LNCAP (cell line): ENCODE data around the gene ZNF593.

Experiments used
- TF ChIP-seq, protein P1 (sequence below): fragments of 450-650 bp; IDR thresholded peaks from 2 replicates; pipeline ENCODE4 v1.5.1; 2017; ENCODE audit warnings: mild to moderate bottlenecking

ZNF593 gene

DNA sequence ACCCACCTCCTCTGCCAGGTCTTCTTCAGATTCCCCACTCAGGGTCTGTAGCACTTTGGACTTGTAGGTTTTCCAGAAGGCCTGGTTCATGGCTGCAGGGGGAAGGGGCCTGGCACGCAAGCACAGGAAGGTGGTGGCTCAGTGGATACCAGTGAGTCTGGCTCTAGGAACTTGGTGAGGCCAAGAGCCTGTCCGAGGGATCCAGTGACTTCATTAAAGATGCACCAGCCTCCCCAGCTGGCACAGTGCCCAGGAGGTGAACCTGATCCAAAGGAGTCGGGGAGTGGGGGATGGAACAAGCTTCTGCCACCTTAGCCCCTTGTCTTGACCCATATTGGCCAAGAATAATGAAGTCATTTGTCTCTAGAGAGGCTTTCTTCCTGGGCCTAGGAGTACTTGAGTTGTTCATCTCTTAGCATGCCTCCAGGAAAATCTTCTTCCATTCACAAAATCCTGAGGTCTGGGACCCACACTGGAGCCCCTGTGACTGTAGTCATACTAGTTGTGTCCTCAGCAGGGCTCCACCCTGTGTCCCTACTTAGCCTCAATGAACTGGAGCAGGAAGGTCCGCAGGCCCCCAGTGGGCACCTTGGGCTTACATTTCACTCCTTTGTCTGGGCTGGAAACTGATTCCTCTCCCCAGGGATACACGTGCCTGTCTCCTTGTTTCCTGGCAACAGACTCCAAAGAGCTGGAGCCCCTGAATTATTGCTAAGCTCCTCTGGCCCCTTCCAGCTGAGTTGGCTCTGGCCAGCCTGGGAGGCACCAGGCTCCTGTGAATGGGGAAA is 1.1 kb upstream of the ZNF593 start, which contains the start of gene C1orf232:
C1orf232 (minus strand) TSS at position 554 of the 788 bp plus-strand sequence; CDS start at position 90, 464 bp downstream.
- TF ChIP-seq, protein P1, sequence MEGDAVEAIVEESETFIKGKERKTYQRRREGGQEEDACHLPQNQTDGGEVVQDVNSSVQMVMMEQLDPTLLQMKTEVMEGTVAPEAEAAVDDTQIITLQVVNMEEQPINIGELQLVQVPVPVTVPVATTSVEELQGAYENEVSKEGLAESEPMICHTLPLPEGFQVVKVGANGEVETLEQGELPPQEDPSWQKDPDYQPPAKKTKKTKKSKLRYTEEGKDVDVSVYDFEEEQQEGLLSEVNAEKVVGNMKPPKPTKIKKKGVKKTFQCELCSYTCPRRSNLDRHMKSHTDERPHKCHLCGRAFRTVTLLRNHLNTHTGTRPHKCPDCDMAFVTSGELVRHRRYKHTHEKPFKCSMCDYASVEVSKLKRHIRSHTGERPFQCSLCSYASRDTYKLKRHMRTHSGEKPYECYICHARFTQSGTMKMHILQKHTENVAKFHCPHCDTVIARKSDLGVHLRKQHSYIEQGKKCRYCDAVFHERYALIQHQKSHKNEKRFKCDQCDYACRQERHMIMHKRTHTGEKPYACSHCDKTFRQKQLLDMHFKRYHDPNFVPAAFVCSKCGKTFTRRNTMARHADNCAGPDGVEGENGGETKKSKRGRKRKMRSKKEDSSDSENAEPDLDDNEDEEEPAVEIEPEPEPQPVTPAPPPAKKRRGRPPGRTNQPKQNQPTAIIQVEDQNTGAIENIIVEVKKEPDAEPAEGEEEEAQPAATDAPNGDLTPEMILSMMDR, result no peak

DNA sequence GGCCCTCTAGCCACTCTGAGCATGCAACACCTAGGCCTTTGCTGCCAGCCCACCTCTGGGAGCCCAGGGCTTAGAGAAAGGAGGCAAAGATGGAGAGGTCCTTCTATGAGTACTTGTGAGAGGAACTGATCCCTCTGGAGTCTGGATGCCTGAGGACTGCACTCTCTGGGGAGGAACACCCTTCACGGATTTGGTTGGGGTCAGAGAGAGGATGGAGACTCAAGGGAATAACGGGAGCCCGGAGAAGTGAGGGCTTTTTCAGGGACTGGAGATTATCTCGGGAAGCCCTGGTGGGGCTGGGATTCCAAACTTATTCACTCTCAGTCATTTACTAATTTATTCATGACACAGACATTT is 532 bp upstream of the ZNF593 start:
- TF ChIP-seq, protein P1, result no peak

DNA sequence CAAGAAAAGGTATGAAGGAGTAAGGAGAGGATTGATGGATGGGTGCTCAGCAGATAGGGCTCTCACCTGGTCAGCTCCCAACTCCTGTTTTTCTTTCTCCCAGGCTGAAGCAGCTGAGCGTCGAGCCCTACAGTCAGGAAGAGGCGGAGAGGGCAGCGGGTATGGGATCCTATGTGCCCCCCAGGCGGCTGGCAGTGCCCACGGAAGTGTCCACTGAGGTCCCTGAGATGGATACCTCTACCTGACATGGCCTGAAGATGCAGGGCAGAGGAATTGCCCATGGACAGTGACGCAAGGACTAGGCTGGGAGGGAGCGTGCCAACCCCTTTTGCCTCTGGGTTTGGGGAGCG is 739 bp downstream of the ZNF593 start:
- TF ChIP-seq, protein P1, result no peak

DNA sequence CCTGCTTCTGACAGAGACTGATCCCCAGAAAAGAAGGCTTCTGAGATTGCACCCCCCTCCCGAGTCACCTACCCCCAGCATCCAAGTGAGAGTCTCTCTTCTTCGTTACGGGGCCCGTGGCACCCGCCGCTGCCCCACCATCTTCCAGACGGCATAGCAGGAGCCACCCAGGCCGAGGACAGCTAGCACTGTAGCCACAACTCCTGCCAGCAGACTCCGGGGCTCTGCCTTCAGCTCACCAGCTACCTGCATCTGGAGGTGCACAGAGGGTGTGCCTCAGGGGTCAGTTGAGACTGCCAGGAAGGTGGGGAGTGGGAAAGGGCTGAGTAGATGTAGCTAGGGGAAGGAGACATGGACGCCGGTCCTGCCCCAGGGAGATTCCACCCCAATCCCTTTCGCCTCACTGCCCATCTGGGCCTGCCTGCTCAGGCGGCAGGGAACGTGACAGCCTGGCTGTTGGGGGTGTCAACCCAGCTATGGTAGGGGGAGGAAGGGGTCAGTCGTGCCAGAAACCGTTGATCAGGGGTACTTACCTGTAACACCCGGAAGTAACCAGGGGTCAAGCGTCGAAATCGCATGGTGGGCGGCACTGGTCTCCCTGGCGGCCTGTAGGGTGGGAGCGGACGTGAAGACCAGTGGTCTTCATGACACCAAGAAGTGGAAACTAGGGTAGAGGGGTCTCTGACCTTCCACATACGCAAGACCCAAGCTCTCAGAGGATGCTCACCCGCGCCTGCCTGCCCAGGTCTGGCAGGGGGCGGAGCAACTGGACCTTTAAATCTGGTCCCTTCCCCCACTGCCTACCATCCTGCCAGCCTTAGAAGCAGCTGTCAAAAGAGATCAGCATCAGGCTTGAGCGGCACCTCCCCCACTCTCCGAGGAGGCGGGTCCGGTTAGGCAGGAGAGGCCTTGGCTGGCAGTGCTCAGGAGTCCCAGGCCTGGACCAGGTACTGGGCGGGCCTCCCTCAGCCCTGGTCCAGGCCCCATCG is 1.7 kb downstream of the ZNF593 start, which contains the start of gene ZNF593OS:
ZNF593OS (minus strand) TSS at position 749 of the 989 bp plus-strand sequence; CDS start at position 578, 171 bp downstream.
- TF ChIP-seq, protein P1, result no peak

DNA sequence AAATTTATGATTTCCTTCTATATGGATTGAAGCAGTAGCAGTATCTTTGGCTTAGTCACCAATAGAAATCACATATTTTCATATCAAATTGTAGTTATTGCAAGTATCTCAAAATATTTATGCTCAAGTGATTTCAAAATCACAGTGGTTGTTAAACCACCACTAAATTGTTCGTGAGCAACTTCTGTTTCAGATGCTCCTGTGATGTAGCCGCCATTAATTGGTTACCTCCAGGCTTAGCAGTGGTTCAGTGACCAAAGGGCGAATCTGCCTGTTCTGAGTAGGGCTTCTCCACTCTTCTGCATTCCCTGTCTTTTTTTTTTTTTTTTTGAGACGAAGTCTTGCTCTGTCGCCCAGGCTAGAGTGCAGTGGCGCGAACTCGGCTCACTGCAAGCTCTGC is 5.6 kb downstream of the ZNF593 start:
- TF ChIP-seq, protein P1, result no peak

DNA sequence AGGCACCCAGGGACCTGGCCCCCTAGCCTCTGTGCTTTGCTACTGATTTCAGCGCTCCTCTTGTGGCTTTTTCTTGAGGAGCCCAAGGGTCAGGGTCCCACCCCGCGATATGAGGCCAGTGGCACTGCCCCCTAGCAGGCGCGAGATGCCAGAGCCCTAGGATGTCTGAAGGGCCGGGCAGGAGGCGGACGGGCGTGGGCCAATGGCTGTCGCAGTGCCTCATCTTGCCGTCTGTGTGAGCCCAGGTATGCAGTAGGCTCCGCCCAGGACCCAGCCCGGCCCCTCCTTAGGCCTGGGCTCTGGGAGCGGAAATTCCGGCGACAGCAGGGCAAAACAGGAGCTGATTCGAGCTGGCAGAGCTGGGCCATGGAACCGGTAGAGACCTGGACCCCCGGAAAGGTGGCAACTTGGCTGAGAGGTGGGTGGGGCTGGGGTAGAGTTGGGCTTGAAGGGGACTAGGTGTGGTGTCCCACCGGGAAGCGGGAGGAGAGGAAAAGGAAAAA is 7.5 kb downstream of the ZNF593 start, which contains the start of gene CNKSR1:
CNKSR1 (plus strand) TSS at position 310 of the 503 bp plus-strand sequence; CDS start at position 367, 57 bp downstream.
- TF ChIP-seq, protein P1, result peak; percentile 35

DNA sequence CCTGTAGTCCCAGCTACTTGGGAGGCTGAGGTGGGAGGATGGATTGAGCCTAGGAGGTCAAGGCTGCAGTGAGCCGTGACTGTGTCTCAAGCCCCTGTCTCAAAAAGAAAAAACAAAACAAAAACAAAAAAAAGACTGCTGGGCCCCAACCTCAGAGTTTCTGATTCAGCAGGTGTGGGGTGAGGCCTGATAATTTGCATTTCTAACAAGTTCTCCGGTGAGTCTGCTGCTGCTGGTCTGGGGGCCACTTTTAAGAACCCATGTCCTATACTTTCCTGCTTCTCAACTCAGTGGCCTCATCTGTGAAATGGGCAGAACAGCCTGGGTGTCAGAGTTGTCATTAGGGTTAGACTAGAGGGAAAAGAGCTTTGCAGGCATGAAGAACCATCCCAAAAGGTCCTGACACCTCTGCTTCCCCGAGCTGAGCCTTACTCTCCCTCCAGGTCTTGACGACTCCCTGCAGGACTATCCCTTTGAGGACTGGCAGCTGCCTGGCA is 10.3 kb downstream of the ZNF593 start:
- TF ChIP-seq, protein P1, result no peak
